ENCODE measurements around the gene MAP2K6.

The MAP2K6 gene

GRCh38 chr17:69414408-69415274 lies at the start of gene MAP2K6:
Gene MAP2K6, plus strand, starts transcription at chr17:69414697. Its CDS starts 288 bp downstream, at chr17:69414985.
- DNase-seq (ENCODE audit: low spot score) = peak; percentile 87

DNA sequence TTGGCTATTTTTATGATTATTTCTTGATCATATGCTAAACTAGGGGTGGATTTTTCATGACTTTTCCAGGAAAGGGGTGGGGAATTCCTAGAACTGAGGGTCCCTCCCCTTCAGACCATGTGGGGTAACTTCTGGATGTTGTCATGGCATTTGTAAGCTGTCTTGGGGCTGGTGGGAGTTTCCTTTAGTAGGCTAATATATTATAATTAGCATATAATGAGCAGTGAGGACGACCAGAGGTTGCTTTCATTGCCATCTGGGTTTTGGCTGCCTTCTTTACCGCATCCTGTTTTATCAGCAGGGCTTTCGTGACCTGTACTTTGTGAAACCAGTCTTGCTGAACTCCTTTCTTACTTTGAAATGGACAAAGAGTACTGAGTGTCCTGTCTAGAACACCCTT lies 47.2 kb upstream of the MAP2K6 start:
- no peak for DNase-seq (ENCODE audit: low spot score)

DNA sequence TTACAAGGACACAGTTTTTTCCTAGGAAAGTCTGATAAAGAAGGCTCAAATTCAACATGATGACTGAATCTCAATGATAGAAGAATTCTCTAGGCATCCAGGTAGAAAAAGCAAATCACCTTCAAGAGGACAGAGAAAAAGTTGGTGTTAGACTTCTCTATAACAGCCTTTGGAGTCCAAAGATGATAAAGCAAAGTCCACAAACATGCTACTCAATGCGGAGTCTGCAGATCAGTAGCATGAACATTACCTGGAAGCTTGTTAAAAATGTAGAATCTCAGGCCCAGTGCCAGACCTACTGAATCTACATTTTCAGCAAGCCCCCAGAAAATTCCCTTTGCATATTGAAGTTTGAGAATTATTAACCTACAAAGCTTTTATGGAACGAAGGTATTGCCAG lies 41.4 kb upstream of the MAP2K6 start:
- no peak for DNase-seq (ENCODE audit: low spot score)

- DNase-seq (ENCODE audit: low spot score) = no peak
These were observed 39.3 kb upstream of the MAP2K6 start for GRCh38 chr17:69375229-69375628.

DNA sequence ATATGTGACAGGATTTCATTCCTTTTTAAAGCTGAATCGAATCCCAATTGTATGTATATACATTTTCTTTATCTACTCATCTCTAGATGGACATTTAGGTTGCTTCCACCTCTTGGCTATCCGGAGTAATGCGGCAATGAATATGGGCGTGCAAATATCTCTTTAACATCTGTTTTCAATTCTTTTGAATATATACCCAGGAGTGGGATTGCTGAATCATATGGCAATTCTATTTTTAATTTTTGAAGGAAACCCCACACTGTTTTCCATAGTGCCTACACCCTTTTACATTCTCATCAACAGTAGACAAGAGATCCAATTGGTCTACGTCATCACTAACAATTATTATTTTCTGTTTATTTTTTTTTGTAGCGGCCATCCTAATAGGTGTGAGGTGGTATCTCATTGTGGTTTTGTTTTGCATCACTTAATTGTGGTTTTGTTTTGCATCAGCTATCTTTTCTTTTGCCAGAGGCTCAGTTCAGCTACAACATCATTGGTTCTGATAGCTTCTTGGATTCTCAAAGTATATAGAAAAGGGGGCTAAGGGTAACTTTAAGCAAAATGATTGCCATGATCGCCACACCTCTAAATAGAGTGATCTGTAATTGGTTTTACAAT lies 25.6 kb upstream of the MAP2K6 start:
- no peak for DNase-seq (ENCODE audit: low spot score)

DNA sequence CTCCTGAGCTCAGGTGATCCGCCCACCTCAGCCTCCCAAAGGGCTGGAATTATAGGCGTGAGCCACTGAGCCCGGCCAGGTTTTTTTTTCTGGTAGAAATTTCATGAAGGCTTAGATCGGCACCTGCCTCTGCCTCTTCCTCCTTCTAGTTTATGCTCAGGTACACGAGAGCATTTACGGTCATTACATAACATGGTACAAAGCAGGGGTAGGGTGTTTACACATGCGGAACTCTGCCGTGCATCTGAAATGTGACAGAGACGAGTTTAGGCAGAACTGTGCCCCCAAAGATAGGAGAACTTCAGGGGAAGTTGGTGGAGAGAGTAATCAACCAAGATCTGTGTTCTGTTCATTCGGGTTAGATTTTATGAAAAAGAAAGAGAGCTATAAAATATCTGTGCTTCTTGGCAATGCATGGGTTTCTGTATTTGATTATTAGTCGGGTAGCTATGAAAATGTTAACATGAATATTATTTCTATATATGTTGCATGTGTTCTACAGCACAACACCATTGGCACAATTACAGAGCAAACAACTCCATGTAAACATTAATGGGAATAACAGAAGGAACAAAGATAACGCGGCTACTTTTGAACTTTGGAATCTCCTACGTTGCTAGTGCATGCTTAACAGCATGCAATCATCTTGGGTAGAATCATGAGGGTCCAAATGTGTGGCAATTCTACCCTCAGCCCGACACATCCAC lies 23.5 kb upstream of the MAP2K6 start:
- DNase-seq (ENCODE audit: low spot score) = no peak

DNA sequence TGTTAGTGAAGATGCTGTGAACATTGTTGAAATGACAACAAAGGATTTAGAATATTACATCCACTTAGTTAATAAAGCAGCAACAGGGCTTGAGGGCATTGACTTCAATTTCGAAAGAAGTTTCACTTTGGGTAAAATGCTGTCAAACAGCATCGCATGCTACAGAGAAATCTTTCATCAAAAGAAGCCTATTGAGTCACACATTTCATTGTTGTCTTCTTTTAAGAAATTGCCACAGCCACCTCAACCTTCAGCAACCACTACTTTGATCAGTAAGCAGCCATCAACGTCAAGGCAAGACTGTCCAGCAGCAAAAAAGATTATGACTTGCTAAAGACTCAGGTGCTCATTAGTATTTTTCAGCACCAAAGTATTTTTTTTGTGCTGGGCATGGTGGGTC lies 13.2 kb upstream of the MAP2K6 start:
- no peak for DNase-seq (ENCODE audit: low spot score)

- no peak for DNase-seq (ENCODE audit: low spot score)
These were observed 12.4 kb upstream of the MAP2K6 start for GRCh38 chr17:69402052-69402451.

- no peak for DNase-seq (ENCODE audit: low spot score)
These were observed 10.1 kb upstream of the MAP2K6 start for GRCh38 chr17:69404399-69404798.

DNA sequence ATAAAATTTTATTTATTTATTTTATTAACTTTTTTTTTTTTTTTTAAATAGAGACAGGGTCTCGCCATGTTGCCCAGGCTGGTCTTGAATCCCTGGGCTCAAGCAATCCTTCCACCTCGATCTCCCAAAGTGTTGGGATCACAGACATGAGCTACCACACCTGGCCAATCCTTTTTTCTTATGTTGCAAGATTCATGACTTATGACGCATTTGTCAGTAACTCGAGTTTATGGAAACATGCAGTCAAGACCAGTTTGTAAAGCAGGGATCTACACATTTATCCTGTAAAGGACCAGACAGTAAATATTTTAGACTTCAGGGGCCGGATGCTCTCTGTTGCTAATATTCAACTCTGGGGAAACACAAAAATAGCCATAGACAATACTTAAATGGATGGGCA lies 9.4 kb upstream of the MAP2K6 start:
- no peak for DNase-seq (ENCODE audit: low spot score)

GRCh38 chr17:69406941-69407340 lies 7.6 kb upstream of the MAP2K6 start:
- DNase-seq (ENCODE audit: low spot score) = no peak

DNA sequence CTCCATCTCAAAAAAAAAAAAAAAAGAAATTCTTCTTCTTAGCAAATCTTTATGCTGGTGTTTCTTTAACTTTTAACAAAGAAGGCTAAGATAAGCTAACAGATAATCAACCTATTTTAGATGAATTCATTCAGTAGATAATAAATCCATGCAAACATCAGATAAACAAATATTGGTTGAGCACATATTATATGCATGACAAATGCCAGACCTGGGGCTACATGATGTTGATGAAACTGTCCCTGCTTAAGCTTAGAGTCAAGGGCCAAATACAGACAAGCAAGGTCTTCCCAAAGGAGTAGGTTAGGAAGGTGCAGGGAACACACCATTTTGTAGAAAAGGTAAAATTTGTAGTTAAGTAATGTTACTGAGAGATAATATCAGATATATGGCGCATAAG lies 6.7 kb upstream of the MAP2K6 start:
- DNase-seq (ENCODE audit: low spot score) = no peak

- DNase-seq (ENCODE audit: low spot score) = no peak
These were observed 3.8 kb upstream of the MAP2K6 start for GRCh38 chr17:69410671-69411070.

DNA sequence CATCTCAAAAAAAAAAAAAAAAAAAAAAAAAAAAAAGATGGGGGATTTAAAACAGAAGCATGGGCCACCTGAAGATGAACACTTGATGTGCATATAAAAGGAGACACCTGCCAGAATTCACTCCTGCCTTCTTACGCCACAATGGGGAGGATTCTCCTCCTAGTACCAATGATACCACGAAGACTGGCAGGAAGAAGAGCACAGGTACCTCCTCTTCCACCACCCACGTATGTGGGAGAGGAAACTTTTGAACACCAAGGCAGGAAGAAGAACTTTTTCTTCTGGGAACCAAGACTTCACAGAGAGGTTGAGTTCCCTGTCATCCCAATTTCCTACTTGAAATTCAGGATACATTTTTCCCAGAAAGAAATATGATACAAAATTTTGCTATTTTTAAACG lies 2.7 kb upstream of the MAP2K6 start:
- DNase-seq (ENCODE audit: low spot score) = no peak

GRCh38 chr17:69412251-69412671 lies 2.2 kb upstream of the MAP2K6 start:
- DNase-seq (ENCODE audit: low spot score) = no peak

- no peak for DNase-seq (ENCODE audit: low spot score)
These were observed 934 bp downstream of the MAP2K6 start for GRCh38 chr17:69415431-69415830.

DNA sequence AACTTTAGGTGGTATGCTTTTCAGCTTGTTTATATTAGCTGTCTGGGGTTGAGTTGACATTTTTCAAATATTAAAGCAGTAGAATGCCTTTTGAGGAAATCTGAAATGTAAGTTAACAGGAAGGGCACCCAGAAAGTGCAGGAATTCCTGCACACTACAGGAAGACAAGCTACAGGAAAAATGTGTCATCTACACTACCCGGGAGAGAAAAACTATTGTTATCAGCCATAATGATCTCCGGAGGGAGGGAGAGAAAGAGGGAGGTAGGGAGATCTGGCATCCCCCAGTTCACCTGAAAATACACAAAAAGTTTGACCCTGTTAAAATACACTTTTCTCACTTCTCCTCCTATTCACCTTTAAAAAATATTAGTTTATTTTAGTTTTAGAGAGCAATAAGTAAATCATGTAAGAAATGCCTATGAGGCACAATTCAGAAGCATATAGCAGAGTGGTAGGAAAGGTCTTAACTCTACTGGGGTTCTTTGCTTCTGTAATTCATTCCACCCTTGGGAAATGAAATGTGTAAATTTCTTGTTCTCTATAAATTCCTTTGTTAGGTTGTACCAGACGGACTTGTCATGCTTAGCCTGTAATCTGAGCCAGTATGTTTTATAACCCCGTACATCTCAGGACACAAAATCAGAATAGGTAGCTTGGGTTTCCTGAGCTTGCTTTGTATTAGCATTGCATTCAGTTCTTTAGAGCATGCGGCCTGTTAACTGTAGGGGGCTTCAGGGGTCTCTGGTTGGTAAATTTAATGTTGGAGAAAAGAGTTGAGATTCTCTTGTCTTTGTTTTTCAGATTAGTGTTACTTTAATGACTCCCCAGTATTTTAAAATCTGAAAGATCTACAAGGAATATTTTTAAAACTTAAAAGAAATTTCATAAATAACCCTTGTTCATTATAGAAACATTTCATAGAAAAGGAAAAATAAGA lies 3.3 kb downstream of the MAP2K6 start:
- no peak for DNase-seq (ENCODE audit: low spot score)

- DNase-seq (ENCODE audit: low spot score) = no peak
These were observed 4.0 kb downstream of the MAP2K6 start for GRCh38 chr17:69418535-69418934.

GRCh38 chr17:69423450-69423849 lies 9.0 kb downstream of the MAP2K6 start:
- DNase-seq (ENCODE audit: low spot score) = no peak

DNA sequence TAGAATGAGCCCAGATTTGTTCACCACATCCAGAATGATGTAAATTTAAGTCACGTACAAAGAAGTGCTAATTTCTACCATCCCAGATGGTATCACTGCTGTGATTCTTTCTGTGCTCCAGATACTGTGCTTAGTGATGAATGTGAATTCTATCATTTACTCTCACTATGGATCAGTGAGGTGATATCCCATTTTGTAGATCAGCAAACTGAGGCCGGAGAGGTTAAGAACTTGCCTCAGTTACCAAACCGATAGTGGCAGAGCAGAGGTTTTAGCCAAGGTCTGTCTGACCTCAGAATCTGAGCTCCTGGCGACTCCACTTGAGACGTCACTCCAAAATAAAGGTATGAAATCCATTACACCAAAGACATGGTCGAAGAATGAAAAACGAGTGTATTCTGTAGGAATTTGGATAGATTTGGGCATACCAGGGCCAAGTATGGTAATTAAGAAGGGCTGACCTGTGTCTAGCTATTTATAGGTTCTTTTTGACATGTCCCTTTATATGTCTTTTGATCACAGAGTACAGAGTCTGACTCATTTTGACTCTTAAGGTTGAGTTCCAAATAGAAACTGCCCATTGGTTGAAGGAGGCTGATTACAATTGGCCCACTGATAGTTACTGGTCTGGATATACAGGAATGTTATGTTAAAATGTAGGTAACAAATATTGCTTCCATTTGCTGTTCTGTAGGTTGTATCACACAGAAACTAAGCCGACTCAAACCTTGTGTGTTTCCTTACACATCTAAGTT lies 10.0 kb downstream of the MAP2K6 start:
- DNase-seq (ENCODE audit: low spot score) = no peak

GRCh38 chr17:69425978-69426377 lies 11.5 kb downstream of the MAP2K6 start:
- no peak for DNase-seq (ENCODE audit: low spot score)
